ENCODE measurements around the gene OSER1.

- TF ChIP-seq, protein P1, sequence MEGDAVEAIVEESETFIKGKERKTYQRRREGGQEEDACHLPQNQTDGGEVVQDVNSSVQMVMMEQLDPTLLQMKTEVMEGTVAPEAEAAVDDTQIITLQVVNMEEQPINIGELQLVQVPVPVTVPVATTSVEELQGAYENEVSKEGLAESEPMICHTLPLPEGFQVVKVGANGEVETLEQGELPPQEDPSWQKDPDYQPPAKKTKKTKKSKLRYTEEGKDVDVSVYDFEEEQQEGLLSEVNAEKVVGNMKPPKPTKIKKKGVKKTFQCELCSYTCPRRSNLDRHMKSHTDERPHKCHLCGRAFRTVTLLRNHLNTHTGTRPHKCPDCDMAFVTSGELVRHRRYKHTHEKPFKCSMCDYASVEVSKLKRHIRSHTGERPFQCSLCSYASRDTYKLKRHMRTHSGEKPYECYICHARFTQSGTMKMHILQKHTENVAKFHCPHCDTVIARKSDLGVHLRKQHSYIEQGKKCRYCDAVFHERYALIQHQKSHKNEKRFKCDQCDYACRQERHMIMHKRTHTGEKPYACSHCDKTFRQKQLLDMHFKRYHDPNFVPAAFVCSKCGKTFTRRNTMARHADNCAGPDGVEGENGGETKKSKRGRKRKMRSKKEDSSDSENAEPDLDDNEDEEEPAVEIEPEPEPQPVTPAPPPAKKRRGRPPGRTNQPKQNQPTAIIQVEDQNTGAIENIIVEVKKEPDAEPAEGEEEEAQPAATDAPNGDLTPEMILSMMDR (IDR thresholded peaks at IDR 0.05): no peak
- no peak for TF ChIP-seq POLR2A (IDR thresholded peaks at IDR 0.05)
- peak in 1 of 2 donors; percentile 96 for TF ChIP-seq POLR2AphosphoS5 (IDR thresholded peaks at IDR 0.05; ENCODE audit: insufficient read depth in 1 of 2, low read depth in 1 of 2)
Measured at GRCh38 chr20:44204156-44204831, 6.3 kb downstream of the OSER1 start.

Data from vagina (tissue), 2 donors.